ENCODE data around the gene UBC.
"Not testable (repeated sequence)": the region's sequence is repeated elsewhere in the genome, so short reads cannot be mapped to it uniquely, and the experiment has no call there.

UBC gene

DNA sequence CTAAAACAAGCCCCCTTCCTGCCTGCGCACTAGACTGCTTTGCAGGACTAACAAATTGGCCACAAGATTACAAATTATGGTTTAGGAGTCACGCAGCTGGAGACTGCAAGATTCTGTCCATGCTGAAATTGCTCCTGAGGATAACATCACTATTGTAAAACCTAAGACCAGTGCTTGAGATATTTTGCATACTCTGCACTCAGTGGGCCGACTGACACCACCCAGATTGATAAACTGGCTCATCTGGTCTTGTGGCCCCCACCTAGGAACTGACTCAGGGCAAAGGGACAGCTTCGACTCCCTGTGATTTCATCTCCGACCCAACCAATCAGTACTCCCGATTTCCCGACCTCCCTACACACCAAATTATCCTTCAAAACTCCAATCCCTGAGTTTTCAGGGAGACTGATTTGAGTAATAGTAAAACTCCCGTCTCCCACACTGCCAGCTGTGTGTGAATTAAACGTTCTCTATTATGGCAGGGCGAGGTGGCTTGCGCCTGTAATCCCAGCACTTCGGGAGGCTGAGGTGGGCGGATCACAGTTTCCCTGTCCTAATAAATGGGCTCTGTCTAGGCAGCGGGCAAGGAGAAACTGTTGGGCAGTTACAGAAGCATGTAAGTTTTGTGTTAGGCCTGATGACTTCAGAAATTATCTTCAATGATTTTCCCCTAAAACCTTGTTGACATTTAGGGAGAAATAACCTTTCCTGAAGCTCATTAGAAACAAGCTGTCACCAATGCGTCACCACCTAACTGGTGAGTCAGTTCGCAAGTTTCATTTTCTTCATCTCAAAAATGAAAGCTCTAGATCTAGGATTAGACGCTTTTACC lies 5.3 kb upstream of the UBC start:
- H3K4me3 ChIP-seq (ENCODE audit: low read depth, low read length), result no peak overlapping the region
- TF ChIP-seq CTCF (IDR thresholded peaks at IDR 0.05; ENCODE audit: control insufficient read depth, extremely low read depth, insufficient read depth), result no peak
- no peak for DNase-seq (ENCODE audit: low read depth)

GRCh38 chr12:124918622-124918988 lies 4.2 kb upstream of the UBC start:
- not testable (repeated sequence) for H3K4me3 ChIP-seq (ENCODE audit: low read depth, low read length); DNase-seq (ENCODE audit: low read depth)

DNA sequence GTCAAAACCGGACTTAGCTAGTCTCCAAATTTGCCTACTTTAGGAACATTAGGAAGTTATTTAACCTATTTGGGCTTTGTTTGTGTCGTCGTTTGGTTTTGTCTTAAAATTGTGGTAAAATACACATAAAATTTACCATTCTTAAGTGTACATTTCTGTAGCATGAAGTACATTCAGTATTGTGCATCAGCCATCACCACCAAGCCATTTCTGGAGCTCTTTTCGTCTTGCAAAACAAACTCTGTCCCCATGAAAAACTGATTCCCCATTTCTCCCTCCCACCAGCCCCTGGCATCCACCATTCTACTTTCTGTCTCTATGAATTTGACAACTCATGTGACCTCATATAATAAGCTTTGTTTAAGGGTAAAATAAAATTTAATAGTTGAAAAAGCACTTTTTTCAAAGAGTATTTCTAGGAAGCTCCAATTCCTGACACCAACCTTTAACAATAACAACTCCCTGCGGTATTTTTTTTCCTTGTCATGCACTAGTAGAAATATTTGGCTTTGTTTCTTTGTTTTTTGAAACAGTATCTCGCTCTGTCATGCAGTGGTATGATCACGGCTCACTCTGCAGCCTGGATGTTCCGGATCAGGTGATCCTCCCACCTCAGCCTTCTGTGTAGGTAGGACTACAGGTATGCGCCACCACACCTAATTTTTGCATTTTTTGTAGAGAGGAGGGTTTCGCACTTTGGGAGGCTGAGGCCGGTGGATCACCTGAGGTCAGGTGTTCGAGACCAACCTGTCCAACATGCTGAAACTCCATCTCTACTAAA lies 3.6 kb upstream of the UBC start:
- peak overlapping the region; percentile 41 for H3K4me3 ChIP-seq (ENCODE audit: low read depth, low read length)
- DNase-seq (ENCODE audit: low read depth), result no peak
- TF ChIP-seq CTCF (IDR thresholded peaks at IDR 0.05; ENCODE audit: control insufficient read depth, extremely low read depth, insufficient read depth), result no peak

DNA sequence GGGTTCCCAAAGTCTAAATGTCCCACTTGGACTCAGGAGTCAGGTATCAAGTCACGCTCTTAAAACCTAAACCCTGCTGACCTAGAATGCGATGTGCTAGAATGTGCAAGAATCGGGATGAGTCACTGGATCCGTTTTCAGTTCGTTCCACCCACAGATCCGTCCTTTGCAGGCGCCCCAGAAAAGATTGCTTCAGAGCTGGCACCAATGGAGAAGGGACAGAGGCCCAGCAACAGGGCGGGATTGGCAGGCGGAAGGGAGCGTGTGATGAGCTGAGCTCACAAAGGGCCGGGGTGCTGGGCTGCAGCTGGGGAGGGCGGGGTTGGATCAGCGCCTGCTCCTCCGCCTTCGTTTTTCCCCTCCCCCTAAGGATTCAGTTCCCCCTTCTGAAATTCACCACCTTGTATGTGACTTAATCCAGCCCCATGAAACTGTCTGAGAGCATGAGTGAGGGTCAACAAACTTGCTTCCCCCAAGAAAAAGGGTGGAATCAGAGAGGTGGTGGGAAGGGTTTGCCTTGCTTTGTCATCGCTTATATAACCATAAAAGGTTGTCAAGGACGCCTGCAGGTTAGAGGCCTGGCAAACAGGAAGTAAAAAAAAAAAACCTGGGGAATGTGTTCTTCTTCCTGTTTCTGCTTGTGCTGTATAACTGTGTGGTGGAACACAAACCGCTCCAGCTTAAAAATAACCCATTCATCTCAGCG lies 2.8 kb upstream of the UBC start:
- H3K4me3 ChIP-seq (ENCODE audit: low read depth, low read length), result peak overlapping the region; percentile 99
- TF ChIP-seq CTCF (IDR thresholded peaks at IDR 0.05; ENCODE audit: control insufficient read depth, extremely low read depth, insufficient read depth), result no peak
- DNase-seq (ENCODE audit: low read depth), result peak; percentile 100

DNA sequence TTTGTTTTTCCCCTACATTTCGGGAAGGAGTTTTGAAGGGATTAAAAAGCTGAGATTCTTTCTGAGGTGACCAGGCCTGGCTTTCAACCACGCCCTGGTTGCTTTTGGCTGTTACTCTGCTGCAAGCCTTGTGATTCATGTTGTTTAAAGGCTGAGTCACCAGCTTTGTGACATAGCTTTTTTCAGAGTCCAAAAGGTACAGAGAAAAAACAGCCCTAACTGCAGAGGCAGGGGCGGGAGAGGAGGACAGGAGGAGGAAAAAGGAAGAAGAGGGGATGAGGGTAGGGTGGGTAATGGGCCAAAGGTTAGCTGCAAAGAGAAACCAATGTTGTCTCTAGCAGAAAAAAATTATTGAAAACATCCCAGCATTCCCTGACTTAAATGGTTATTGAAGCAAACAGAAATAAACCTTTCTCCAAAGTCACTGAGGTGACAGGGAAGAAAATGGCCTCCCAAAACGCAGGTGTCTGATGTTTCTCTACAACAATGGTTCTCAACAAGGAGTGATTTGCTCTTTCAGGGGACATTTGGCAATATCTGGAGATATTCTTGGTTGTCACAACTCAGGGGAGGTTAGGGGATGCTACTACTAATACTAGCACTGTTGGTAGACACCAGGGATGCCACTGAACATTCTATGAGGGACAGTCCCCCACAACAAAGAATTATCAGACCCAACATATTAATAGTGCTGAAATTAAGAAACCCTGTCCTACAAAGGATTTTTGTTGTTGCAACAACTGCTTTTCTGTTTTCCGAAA lies 2.1 kb upstream of the UBC start:
- no peak for TF ChIP-seq CTCF (IDR thresholded peaks at IDR 0.05; ENCODE audit: control insufficient read depth, extremely low read depth, insufficient read depth)
- peak; percentile 83 for DNase-seq (ENCODE audit: low read depth)
- H3K4me3 ChIP-seq (ENCODE audit: low read depth, low read length), result peak overlapping the region; percentile 99

GRCh38 chr12:124915239-124916236 lies 1.1 kb upstream of the UBC start:
- no peak for TF ChIP-seq CTCF (IDR thresholded peaks at IDR 0.05; ENCODE audit: control insufficient read depth, extremely low read depth, insufficient read depth)
- DNase-seq (ENCODE audit: low read depth), result no peak
- H3K4me3 ChIP-seq (ENCODE audit: low read depth, low read length), result peak overlapping the region; percentile 99

All from LNCaP clone FGC (cell line).